Measurements from ENCODE around the gene ABCA7.

ABCA7 gene

GRCh38 chr19:1041835-1042685 lies 2.2 kb downstream of the ABCA7 start:
- Histone ChIP-seq H3K27me3 (ENCODE audit: insufficient read depth, low read length) (no peaks in the 10 kb centered on the region), H3K4me1 (ENCODE audit: insufficient read depth, low read length) (peaks cover 18% of the 10 kb centered on the region), H2AFZ (ENCODE audit: low read depth, low read length) (no peak overlapping the region), H3K9me3 (ENCODE audit: low read length) (no peaks in the 10 kb centered on the region), H3K4me3 (ENCODE audit: low read length) (no peak overlapping the region), H3K36me3 (ENCODE audit: insufficient read depth, low read length) (peaks cover 7% of the 10 kb centered on the region)

DNA sequence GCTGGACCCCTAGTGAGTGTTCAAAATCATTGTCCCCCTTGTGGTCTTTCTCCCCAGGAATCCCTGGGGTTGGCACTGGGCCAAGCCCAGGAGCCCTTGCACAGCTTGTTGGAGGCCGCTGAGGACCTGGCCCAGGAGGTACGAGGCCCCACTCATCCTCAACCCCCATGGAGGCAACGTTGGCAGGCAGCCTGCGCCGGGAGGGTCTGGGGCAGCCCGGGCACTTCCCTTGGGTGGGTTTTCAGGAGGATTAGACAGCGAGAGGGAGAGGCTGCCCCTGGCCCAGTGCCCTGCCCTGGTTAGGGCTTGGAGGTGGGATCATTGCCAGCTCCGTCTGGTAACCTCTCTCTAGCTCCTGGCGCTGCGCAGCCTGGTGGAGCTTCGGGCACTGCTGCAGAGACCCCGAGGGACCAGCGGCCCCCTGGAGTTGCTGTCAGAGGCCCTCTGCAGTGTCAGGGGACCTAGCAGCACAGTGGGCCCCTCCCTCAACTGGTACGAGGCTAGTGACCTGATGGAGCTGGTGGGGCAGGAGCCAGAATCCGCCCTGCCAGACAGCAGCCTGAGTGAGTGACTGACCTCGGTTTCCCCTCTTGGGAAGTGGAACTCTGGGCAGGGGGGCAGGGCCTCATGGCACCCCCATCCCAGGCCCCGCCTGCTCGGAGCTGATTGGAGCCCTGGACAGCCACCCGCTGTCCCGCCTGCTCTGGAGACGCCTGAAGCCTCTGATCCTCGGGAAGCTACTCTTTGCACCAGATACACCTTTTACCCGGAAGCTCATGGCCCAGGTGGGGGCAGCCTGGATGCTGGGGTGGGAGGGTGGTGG lies 3.0 kb downstream of the ABCA7 start:
- Histone ChIP-seq H3K4me3 (ENCODE audit: low read length) (no peak overlapping the region), H3K4me1 (ENCODE audit: insufficient read depth, low read length) (peaks cover 18% of the 10 kb centered on the region), H3K36me3 (ENCODE audit: insufficient read depth, low read length) (peaks cover 1% of the 10 kb centered on the region), H3K27me3 (ENCODE audit: insufficient read depth, low read length) (no peaks in the 10 kb centered on the region), H2AFZ (ENCODE audit: low read depth, low read length) (no peak overlapping the region), H3K9me3 (ENCODE audit: low read length) (no peaks in the 10 kb centered on the region)

DNA sequence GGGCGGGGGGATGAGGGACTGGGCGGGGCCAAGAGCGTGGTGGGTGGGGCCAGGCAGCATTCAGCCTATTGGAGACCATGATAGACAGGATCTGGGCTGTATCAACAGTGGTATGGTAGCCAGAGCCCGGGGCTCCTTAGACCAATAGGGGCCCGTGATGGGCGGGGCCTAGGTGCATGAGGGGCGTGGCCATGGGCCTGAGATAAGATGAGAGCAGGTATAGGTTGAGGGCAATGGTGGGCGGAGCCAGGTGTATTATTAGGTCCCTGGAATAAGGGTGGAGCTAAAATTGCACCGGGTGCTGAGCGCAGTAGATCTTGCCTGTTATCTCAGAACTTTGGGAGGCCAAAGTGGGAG lies 5.3 kb downstream of the ABCA7 start:
- Histone ChIP-seq H2AFZ (ENCODE audit: low read depth, low read length) (no peak overlapping the region), H3K4me3 (ENCODE audit: low read length) (no peak overlapping the region), H3K4me1 (ENCODE audit: insufficient read depth, low read length) (peaks cover 11% of the 10 kb centered on the region), H3K27me3 (ENCODE audit: insufficient read depth, low read length) (no peaks in the 10 kb centered on the region), H3K36me3 (ENCODE audit: insufficient read depth, low read length) (no peaks in the 10 kb centered on the region), H3K9me3 (ENCODE audit: low read length) (no peaks in the 10 kb centered on the region)

DNA sequence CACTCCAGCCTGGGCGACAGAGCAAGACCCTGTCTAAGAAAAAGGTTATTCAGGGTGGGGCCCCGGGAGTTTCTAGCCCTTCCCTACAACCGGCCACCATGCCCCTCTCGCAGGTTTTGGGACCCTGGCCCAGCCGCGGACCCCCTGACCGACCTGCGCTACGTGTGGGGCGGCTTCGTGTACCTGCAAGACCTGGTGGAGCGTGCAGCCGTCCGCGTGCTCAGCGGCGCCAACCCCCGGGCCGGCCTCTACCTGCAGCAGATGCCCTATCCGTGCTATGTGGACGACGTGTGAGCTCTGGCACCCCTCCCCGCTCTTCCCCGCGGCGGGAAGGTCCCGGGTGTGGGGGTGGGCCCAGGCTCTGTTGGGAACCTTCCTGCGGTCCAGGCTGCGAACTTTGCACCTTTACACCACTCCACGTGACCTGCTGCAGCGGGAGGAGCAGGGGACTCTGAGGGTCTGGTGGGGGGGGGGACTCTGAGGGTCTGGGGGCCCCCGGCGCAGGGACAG lies 6.3 kb downstream of the ABCA7 start:
- H3K4me1 ChIP-seq (ENCODE audit: insufficient read depth, low read length), result peaks cover 3% of the 10 kb centered on the region
- H3K27me3 ChIP-seq (ENCODE audit: insufficient read depth, low read length), result no peaks in the 10 kb centered on the region
- H3K36me3 ChIP-seq (ENCODE audit: insufficient read depth, low read length), result no peaks in the 10 kb centered on the region
- H3K9me3 ChIP-seq (ENCODE audit: low read length), result peaks cover 1% of the 10 kb centered on the region
- H2AFZ ChIP-seq (ENCODE audit: low read depth, low read length), result no peak overlapping the region
- no peak overlapping the region for H3K4me3 ChIP-seq (ENCODE audit: low read length)

GRCh38 chr19:1046836-1047695 lies 7.2 kb downstream of the ABCA7 start:
- Histone ChIP-seq H3K4me3 (ENCODE audit: low read length) (no peak overlapping the region), H3K27me3 (ENCODE audit: insufficient read depth, low read length) (no peaks in the 10 kb centered on the region), H3K4me1 (ENCODE audit: insufficient read depth, low read length) (no peaks in the 10 kb centered on the region), H2AFZ (ENCODE audit: low read depth, low read length) (no peak overlapping the region), H3K9me3 (ENCODE audit: low read length) (peaks cover 3% of the 10 kb centered on the region), H3K36me3 (ENCODE audit: insufficient read depth, low read length) (no peaks in the 10 kb centered on the region)

DNA sequence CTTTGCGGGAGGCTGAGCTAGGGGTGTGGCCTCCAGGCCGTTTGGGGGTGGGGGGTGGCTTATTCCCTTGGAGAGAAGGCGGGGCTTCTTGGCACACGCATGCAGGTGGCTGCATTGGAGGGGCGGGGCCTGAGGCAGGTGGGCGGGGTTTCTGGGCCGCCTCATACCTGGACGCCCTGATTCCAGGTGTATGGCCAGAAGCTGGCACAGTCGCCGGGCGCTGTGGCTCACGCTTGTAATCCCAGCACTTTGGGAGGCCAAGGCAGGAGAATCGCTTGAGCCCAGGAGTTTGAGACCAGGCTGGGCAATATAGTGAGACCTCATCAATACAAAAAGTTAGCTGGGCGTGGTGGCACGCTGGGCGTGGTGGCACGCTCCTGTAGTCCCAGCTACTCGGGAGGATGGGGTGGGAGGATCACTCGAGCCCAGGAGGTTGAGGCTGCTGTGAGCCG lies 7.8 kb downstream of the ABCA7 start:
- Histone ChIP-seq H3K9me3 (ENCODE audit: low read length) (peaks cover 3% of the 10 kb centered on the region), H2AFZ (ENCODE audit: low read depth, low read length) (no peak overlapping the region), H3K27me3 (ENCODE audit: insufficient read depth, low read length) (no peaks in the 10 kb centered on the region), H3K4me3 (ENCODE audit: low read length) (no peak overlapping the region), H3K36me3 (ENCODE audit: insufficient read depth, low read length) (no peaks in the 10 kb centered on the region), H3K4me1 (ENCODE audit: insufficient read depth, low read length) (no peaks in the 10 kb centered on the region)

DNA sequence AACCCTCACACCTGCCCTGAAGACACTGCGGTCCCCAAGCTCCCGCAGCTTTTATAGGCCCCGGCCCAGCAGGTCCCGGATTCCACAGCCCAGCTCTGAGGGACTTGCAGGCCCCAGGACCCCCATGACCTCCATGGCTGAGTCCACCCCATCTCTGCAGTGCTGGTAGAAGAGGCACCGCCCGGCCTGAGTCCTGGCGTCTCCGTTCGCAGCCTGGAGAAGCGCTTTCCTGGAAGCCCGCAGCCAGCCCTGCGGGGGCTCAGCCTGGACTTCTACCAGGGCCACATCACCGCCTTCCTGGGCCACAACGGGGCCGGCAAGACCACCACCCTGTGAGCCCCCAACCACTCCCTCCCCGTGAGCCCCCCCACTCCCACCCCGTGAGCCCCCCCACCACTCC lies 9.2 kb downstream of the ABCA7 start:
- no peaks in the 10 kb centered on the region for H3K36me3 ChIP-seq (ENCODE audit: insufficient read depth, low read length)
- peaks cover 3% of the 10 kb centered on the region for H3K9me3 ChIP-seq (ENCODE audit: low read length)
- no peak overlapping the region for H3K4me3 ChIP-seq (ENCODE audit: low read length)
- no peaks in the 10 kb centered on the region for H3K27me3 ChIP-seq (ENCODE audit: insufficient read depth, low read length)
- H2AFZ ChIP-seq (ENCODE audit: low read depth, low read length), result no peak overlapping the region
- no peaks in the 10 kb centered on the region for H3K4me1 ChIP-seq (ENCODE audit: insufficient read depth, low read length)

- H3K4me1 ChIP-seq (ENCODE audit: insufficient read depth, low read length), result no peaks in the 10 kb centered on the region
- no peak overlapping the region for H2AFZ ChIP-seq (ENCODE audit: low read depth, low read length)
- no peak overlapping the region for H3K4me3 ChIP-seq (ENCODE audit: low read length)
Observed at GRCh38 chr19:1049800-1050199, 9.9 kb downstream of the ABCA7 start.

DNA sequence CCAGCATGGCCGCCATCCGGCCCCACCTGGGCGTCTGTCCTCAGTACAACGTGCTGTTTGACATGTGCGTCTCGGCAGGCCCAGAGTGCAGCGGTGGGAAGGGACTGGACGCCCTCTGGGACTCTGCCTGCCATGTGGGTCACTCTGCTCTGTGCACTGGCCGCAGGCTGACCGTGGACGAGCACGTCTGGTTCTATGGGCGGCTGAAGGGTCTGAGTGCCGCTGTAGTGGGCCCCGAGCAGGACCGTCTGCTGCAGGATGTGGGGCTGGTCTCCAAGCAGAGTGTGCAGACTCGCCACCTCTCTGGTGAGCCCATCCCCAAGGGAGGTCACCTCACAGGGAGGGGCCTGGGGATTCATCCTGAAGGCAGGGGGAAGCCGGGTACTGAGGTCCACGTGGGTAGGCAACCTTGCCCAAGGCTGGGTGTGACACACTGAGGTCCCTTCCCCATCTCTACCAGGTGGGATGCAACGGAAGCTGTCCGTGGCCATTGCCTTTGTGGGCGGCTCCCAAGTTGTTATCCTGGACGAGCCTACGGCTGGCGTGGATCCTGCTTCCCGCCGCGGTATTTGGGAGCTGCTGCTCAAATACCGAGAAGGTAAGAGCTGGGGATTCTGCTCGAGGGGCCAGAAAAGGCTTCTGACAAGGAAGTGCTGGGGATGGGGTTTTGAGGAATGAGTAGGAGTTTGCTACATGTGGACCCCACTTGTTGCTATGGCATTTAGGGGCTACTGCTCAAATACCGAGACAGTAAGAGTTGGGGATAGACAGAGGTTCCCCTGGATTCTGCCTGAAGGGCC lies 11.3 kb downstream of the ABCA7 start:
- H3K4me1 ChIP-seq (ENCODE audit: insufficient read depth, low read length), result no peaks in the 10 kb centered on the region
- H3K4me3 ChIP-seq (ENCODE audit: low read length), result no peak overlapping the region
- H3K36me3 ChIP-seq (ENCODE audit: insufficient read depth, low read length), result no peaks in the 10 kb centered on the region
- peaks cover 3% of the 10 kb centered on the region for H3K9me3 ChIP-seq (ENCODE audit: low read length)
- H3K27me3 ChIP-seq (ENCODE audit: insufficient read depth, low read length), result no peaks in the 10 kb centered on the region
- no peak overlapping the region for H2AFZ ChIP-seq (ENCODE audit: low read depth, low read length)

More at GRCh38 chr19:1049800-1050199, 9.9 kb downstream of the ABCA7 start:
- peaks cover 3% of the 10 kb centered on the region for H3K9me3 ChIP-seq (ENCODE audit: low read length)
- H3K36me3 ChIP-seq (ENCODE audit: insufficient read depth, low read length), result no peaks in the 10 kb centered on the region
- no peaks in the 10 kb centered on the region for H3K27me3 ChIP-seq (ENCODE audit: insufficient read depth, low read length)

- no peaks in the 10 kb centered on the region for H3K27me3 ChIP-seq (ENCODE audit: insufficient read depth, low read length)
- H3K4me3 ChIP-seq (ENCODE audit: low read length), result no peak overlapping the region
- peaks cover 3% of the 10 kb centered on the region for H3K9me3 ChIP-seq (ENCODE audit: low read length)
- H3K4me1 ChIP-seq (ENCODE audit: insufficient read depth, low read length), result no peaks in the 10 kb centered on the region
- no peak overlapping the region for H2AFZ ChIP-seq (ENCODE audit: low read depth, low read length)
- no peaks in the 10 kb centered on the region for H3K36me3 ChIP-seq (ENCODE audit: insufficient read depth, low read length)
Observed at GRCh38 chr19:1051791-1052190, 11.9 kb downstream of the ABCA7 start.

GRCh38 chr19:1052349-1052975 lies 12.6 kb downstream of the ABCA7 start:
- no peaks in the 10 kb centered on the region for H3K36me3 ChIP-seq (ENCODE audit: insufficient read depth, low read length)
- peaks cover 3% of the 10 kb centered on the region for H3K9me3 ChIP-seq (ENCODE audit: low read length)
- H2AFZ ChIP-seq (ENCODE audit: low read depth, low read length), result no peak overlapping the region
- no peaks in the 10 kb centered on the region for H3K27me3 ChIP-seq (ENCODE audit: insufficient read depth, low read length)
- no peaks in the 10 kb centered on the region for H3K4me1 ChIP-seq (ENCODE audit: insufficient read depth, low read length)
- H3K4me3 ChIP-seq (ENCODE audit: low read length), result no peak overlapping the region
